GM19351 (cell line): ENCODE measurements around the gene NRXN3.
A peak's percentile ranks its signal among the peaks of the same experiment; 100 is the strongest.
"Not testable (repeated sequence)": the region's sequence is repeated elsewhere in the genome, so short reads cannot be mapped to it uniquely, and the experiment has no call there.

Source experiments
- ATAC-seq: cut with Tn5 transposase; IDR thresholded peaks from one replicate; pipeline ENCODE4 v1.9.1; 2021; ENCODE audit warnings: mild to moderate bottlenecking, moderate library complexity; ENCODE audit not compliant: unreplicated experiment

Gene NRXN3

GRCh38 chr14:78978896-78979295 is 808.7 kb downstream of the NRXN3 start:
- ATAC-seq, result no peak

GRCh38 chr14:78982551-78982950 is 812.4 kb downstream of the NRXN3 start:
- ATAC-seq, result no peak

- ATAC-seq, result no peak
These were observed 813.0 kb downstream of the NRXN3 start for GRCh38 chr14:78983126-78983525.

DNA sequence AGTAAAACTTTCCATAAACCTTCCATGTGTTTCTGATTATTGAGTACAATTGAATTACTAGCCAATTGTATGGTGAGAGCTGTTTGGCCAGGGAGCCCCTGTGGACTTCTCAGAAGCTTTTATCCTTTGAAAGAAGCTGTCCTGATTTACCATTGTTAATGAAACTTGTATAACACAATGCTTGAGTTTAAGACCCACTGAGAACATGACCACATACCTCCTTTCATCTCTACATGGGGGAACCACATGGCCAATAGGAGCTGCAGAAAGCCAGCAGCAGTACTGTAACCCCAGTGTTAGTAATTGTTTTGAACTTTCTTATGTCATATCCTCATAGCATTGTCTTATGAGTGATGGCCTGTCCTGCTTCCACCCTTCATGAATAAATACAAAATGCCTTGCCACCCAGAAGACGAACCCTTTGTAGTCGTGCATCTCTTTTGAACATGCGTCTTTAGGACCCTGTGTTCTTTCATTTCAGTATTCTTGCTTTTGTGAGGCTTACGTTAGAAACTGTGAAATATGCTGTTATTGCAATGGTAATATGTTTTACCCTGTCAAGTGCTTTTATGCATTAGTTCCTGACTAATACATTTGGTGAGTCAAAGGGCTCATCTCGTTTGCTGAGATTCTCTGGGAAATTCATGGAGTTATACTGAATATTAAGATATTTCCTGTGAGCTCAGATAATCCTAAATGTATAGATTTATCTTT is 815.7 kb downstream of the NRXN3 start:
- ATAC-seq, result no peak

DNA sequence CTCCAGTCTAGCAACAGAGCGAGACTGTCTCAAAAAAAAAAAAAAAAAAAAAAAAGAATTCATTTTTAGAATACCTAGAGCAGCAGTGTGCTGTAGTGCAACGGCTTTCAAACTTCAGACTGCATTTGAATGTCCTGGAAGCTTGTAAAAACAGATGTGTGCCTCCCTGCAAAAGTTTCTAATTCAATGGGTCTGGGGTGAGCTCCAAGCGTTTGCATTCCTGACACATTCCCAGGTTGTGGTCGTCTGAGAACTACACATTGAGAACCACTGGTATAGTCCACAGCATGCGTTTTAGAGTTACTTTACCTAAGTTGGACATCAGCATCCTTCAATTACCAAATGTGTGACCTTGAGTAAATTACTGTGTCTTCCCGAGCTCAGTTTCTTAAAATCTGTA is 816.8 kb downstream of the NRXN3 start:
- ATAC-seq, result no peak

DNA sequence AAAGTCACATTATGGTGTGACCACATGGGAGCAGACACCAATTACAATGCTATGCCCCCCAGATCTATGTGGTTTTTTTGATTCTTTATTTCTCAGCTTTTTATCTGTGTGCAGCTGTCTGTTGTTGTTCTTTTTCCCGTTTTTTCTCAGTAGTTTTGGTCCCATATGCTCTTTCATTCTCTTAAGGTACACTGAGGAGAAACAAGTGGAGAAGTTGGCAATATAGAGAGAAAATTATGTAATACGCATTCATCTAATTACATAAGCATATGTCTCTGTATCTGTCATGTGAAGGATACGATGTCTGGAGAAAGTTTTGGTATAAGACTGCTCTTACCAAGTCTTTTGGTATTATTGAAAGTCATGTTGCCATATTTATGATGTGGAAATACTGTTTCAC is 819.0 kb downstream of the NRXN3 start:
- ATAC-seq, result no peak

GRCh38 chr14:78992867-78993266 is 822.7 kb downstream of the NRXN3 start:
- no peak for ATAC-seq

- no peak for ATAC-seq
These were observed 827.6 kb downstream of the NRXN3 start for GRCh38 chr14:78997811-78998210.

DNA sequence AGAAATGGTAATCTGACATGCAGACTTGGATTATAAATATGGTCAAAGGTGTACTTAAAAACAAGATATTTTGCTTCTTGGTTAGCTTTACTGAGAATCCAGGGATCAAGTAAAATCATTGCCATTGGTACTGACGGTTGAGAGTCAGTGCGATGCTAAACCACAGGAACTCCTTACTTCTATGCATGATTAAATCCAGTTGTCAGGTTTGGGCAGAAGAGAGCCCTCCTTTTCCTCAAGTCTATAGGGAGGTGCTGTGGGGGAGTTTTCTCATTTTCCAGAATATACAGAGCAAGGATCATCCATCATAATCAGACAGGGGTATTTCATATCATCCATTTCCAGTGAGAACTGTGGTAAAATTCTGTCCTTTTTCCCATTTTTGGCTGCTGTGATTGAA is 839.1 kb downstream of the NRXN3 start:
- ATAC-seq, result no peak

GRCh38 chr14:79011091-79011919 is 841.1 kb downstream of the NRXN3 start:
- peak; percentile 51 for ATAC-seq

DNA sequence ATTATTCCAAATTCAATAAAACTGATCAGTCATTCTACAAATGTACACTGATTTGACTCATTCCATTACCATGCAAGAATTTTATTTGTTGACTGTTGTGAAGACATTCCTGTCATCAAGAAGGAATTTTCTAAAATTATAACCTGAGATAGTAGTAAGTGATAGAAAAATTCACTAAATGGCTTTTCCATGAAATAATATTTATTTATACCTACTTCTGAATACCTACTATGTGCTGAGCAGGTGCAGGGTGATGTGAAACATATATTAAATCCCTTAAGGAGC is 841.7 kb downstream of the NRXN3 start:
- ATAC-seq, result no peak

DNA sequence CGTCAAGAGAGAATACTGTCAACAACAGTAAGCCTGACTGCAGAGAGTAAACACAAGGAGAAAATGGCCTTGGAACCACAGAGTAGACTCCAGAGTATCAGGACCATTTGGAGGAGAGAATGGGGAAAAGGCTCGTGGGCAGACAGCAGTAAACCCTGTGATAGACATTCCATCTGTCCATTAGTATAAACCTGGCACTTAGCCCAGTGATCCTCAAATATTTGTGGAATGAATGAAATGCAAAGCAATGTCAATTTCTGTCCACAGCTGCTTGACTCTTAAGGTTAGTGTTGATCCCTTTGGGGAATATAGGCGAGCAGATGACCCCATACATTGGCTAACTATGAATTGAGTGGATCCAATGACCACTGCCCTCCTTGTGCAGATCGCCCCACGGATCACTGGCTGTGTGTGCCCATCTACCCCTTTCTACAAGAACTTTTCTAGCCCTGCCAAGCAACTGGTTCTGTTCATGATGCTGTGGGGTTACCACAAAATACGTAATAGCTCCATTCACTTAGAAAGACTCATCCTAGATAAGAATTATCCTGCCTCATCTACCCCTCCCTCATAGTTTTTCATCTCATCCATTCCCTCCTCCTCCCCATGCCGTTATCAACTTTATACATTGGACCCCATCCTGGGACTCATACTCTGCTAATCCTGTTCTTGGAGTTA is 846.8 kb downstream of the NRXN3 start:
- ATAC-seq, result no peak

- ATAC-seq, result no peak
These were observed 847.4 kb downstream of the NRXN3 start for GRCh38 chr14:79017561-79017960.

GRCh38 chr14:79018836-79019235 is 848.7 kb downstream of the NRXN3 start:
- no peak for ATAC-seq

GRCh38 chr14:79019898-79020297 is 849.7 kb downstream of the NRXN3 start:
- ATAC-seq, result not testable (repeated sequence)

- no peak for ATAC-seq
These were observed 851.6 kb downstream of the NRXN3 start for GRCh38 chr14:79021766-79022165.

GRCh38 chr14:79027138-79027537 is 857.0 kb downstream of the NRXN3 start:
- no peak for ATAC-seq

DNA sequence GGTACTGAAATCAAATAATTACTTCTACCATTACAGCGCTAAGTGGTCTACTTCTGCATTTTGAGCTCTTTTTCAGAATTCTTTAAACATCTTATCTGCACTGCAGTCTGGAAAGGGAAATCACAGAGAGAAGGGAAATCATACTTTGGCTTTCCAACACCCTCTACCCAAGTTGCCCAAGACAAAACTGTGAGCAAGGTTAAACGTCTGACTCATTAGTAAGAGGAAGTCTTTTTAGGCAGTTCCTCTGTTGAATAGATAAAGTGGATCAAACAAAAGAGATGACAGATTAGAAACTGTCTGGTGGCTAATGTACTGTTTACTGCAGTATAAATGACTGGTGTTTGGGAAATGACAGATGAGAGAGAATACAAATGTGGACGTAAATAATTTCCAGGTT is 858.1 kb downstream of the NRXN3 start:
- ATAC-seq, result no peak

DNA sequence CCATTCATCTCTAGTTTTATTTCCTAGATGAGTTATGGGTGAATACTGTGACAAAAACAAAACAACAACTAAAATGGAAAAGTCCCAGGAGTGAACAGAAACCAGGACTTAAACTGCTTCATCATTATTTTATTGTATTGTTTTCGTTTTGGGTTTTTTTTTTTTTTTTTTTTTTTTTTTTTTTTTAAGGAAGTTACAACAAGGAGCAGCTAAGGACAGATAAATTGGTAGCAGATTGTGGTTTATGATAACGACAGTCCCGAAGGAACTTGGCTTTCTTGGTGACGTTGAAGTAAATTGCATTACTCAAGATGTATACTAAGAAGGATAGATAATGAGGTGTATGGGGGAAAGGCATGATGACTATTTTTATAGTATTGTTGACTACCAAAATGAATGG is 866.3 kb downstream of the NRXN3 start:
- ATAC-seq, result no peak

GRCh38 chr14:79037106-79037505 is 866.9 kb downstream of the NRXN3 start:
- no peak for ATAC-seq

- no peak for ATAC-seq
These were observed 867.4 kb downstream of the NRXN3 start for GRCh38 chr14:79037593-79037992.

DNA sequence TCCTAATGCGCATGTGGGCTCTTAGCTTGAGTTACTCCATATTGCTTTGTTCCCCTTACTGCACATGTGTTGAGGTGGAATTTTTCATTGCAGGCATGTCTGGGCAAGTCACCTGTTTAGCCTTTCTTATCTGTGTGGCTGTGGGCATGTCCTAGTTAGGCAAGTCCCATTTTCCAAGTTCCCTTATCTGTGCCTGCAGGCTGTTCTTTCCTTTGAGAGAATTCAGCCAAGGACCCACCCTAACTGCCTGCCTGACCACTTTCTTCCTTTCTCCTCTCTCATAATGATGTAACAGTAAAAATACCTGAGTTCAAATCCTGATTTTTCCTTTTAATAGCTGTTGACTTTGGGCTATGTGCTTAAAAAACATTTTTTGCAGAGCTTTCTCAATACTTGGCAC is 870.6 kb downstream of the NRXN3 start:
- ATAC-seq, result no peak
